GM04504 (cell line): ENCODE results near the gene COL6A6.

Experiments used
- DNase-seq: peaks from one replicate; pipeline ENCODE4 v3.0.0-alpha.2; 2012; ENCODE audit warnings: low read depth

Gene COL6A6, protein sequence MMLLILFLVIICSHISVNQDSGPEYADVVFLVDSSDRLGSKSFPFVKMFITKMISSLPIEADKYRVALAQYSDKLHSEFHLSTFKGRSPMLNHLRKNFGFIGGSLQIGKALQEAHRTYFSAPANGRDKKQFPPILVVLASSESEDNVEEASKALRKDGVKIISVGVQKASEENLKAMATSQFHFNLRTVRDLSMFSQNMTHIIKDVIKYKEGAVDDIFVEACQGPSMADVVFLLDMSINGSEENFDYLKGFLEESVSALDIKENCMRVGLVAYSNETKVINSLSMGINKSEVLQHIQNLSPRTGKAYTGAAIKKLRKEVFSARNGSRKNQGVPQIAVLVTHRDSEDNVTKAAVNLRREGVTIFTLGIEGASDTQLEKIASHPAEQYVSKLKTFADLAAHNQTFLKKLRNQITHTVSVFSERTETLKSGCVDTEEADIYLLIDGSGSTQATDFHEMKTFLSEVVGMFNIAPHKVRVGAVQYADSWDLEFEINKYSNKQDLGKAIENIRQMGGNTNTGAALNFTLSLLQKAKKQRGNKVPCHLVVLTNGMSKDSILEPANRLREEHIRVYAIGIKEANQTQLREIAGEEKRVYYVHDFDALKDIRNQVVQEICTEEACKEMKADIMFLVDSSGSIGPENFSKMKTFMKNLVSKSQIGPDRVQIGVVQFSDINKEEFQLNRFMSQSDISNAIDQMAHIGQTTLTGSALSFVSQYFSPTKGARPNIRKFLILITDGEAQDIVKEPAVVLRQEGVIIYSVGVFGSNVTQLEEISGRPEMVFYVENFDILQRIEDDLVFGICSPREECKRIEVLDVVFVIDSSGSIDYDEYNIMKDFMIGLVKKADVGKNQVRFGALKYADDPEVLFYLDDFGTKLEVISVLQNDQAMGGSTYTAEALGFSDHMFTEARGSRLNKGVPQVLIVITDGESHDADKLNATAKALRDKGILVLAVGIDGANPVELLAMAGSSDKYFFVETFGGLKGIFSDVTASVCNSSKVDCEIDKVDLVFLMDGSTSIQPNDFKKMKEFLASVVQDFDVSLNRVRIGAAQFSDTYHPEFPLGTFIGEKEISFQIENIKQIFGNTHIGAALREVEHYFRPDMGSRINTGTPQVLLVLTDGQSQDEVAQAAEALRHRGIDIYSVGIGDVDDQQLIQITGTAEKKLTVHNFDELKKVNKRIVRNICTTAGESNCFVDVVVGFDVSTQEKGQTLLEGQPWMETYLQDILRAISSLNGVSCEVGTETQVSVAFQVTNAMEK (N-terminal part only)

DNA sequence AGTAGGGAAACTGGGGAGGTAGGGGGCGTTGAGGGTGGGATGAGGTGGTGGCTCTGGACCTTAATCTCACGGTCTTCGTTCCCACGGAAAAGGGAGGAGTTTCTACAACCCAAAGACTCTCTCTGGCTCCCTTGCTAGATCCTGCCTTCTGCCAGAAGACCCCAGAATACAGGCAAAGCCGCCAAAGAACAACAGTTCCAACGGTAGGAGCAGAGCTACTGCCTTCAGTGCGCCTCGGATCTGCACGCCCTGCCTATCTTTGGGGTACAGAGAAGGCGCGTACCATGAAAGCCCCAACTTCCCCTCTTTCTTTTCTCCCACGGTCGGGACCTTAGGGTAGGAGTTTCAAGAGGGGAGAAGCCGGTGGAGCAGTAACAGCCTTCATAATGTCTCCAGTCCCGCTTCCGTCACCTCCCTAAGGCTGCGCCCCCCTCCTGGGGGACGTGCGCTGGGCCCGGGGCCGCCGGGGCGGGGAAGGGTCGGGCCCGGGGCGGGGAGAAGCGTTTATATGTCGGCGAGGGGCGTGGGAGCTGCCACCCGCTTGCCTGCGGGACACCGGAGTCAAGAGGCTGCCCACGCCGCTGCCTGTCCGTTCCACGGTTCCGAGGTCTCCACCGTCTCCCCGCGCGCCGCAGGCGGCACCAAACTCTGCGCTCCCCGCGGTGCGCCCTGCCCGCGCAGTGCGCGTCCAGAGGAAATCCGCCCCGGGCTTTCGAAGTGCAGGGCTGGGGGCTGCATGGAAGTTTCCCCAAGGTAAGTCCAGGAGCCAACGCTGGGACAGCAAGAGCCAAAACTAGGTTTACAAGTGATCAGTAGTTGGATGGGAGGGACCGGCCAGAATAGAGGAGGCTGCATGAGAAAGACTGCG lies at the start of gene COL6A6:
Gene COL6A6 (plus strand): TSS at position 533 of the 868 bp plus-strand sequence. CDS start 43,188 bp downstream, outside the sequence.
- no peak for DNase-seq

DNA sequence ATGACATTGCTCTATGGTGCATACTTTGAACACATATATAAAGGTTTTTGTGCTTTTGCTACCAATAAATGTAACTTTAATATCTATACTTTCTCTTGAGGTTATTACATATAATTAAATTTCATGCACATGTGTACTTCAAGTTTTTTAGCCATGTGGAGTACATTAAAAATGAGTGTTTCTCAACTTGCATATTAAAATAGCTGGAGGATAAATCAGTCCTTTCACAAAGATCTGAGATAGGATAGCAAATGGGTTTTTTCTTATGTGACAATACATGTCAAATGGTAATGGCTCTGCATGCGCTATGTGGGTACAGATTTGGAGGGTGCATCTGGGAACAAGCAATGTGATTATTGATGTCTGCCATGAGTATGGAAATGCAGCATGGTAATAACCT lies 48.7 kb upstream of the COL6A6 start:
- DNase-seq, result no peak

DNA sequence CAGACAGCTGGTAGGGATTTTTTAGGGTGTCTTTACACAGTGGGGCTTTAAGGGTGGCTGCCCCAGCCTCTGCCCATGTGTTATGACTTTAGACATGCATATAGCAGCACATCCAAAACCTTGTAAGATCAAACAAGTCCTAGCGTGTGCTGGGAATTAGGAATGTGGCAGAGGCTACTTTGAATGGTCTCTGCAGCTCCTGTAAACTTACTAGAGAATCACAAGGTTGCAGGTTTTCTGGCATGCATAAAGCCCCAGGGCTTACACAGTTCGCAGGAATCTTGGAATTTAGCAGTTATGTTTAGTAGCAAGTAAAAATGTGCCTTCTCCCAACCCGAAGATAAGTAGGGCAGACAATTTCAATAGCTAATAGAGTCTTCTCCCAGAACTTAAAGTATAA lies 46.9 kb upstream of the COL6A6 start:
- no peak for DNase-seq

DNA sequence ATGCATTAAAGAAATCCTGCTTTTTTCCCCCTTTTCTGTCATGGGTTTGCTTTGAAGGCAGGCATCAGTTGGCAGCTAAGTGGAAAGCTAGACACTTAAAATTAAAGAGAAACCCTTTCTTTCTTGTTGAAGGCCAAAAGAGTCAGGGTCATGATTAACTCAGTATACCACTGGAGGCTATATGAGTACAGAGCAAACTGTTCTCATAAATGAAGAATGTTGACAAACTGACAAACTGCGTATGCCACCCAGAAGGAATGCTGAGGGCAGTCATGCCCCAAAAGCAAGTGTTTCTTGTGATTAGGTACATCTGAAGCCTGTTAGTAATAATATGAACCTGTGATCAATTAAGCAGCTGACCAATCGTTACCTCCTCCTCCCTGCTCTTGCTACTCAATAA lies 43.6 kb upstream of the COL6A6 start:
- no peak for DNase-seq

DNA sequence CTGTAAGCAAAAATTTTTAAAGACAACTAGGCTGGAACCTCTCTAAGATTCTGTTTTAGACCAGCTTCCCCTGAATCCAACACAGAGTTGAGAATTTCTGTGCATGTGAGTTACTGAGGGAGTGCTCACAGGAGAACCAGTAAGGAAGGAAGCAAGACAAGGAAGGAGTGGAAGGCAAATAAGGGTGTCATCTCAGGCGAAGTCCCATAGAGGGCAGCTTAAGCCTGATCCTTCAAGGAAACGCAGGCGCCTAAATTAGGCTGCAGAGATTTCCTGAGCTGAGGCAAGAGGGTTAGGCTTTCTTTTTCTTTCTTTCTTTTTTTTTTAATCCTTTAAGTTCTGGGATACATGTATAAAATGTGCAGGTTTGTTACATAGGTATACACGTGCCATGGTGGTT lies 36.2 kb upstream of the COL6A6 start:
- peak; percentile 9 for DNase-seq

DNA sequence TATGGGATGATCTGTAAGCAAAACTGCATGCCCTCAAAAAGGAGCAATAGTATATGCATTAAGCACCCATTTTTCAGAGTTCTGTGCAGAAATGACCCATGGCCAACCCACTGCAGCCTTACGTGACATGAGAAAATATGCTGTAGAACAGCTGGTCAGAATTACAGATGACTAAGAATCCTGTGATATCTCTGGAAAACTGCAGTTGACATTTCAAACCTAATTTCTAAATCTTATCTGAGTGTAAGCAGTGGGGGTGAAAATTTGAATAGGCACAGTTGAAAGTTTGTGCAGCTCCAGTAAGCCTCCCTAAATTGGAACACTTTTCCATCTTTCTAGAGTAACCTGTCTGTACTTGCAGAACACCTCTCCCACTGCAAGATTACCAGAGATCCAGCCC lies 28.7 kb upstream of the COL6A6 start:
- no peak for DNase-seq

DNA sequence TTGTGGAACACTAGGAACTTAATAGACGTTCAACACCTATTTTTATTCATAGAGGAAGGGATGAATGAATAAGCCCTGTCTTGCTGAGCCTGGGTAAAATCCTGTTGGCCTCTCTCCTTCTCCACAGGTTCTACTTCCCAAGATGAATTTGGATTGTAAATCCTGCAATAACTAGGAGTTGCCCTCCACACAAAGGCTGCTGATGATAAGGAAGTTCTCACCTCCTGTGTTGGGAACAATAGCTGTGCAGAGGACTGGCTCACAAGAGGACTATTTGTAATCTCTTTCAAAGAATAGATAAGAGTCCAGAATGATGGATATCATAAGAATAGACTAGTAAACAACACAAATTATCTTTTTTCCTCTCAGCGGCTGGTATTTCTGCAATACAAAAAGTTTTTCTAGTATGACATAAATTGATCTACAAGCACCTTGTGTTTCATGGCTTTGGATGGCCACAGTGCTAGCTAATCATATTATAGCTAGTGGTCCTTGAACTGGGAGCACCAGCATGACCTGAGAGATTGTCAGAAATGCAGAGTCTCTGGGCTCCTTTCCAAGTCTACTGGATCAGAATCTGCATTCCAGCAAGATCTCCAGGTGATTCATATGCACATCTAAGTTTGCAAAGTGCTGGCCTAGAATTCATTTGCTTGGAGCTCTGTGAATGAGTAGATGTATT lies 28.1 kb upstream of the COL6A6 start:
- no peak for DNase-seq

DNA sequence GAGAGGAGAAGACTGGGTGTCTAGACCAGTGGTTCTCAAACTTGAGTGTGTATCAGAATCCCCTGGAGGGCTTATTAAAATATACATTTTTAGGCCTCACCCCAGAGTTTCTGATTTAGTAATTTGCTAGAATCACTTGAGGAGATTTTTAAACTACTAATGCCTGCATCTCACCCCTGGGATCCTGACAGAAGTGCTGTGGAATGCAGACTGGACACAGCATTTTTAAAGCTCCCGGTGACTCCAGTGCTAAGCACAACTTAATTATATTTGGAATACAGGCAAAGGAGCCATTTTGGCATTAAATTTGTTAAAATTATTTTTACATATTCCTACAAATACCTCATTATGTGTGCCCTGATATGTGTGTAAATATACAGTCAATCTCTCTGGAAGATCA lies 26.7 kb upstream of the COL6A6 start:
- DNase-seq, result no peak

DNA sequence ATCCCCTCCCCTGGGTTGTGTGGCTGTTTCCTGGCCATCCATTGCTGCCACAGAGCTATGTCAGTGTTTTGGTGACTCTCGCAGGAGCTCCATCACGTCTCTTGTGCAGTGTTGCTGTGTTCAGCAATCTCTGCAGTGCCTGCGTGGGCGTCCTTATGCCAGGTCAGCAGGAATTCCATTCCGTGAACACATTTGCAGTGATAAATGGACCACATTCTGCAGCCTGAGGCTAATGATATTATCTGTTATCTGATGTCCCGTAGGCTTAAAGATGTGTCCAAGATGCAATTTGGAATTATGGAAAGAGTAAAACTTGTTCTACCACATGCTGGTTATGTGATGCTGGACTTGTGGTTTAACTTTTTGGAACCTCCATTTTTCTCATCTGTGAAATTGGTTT lies 25.5 kb upstream of the COL6A6 start:
- no peak for DNase-seq

DNA sequence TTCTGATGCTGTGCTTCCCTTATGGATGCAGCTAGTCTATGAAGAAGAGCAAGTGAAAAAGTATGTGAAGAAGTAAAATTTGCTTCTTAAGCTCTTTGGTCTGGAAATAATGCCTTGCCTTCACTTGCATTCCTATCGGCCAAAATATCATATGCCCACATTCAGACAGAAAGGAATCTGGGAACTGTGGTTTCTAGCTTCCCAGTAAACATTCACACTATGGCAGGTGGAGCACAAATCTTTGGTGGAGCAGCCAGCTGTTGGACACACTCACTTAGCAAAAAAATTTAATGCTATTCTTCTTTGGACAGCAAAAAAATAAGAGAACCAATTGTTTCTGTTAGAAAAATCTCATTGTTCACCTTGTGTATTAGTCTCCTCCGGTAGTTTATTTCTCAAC lies 12.3 kb upstream of the COL6A6 start:
- DNase-seq, result no peak

DNA sequence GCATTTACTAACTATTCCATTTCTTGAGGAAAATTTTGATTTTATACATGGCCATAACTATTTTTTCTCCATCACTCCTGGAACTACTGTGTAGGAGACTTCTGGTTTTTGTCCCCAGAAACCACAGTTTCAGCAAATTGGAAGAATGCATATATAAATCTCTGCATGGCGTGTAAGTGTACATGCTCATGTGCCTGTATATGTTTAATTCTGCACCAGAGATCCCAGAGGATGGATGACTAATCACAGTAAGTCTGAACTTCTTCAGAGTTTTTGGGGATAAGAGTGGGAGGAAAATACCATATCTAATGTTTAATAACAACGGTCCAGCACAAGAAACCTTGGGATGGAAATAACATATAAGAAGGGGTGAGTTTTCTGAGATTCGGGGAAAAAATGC lies 10.9 kb upstream of the COL6A6 start:
- DNase-seq, result no peak

DNA sequence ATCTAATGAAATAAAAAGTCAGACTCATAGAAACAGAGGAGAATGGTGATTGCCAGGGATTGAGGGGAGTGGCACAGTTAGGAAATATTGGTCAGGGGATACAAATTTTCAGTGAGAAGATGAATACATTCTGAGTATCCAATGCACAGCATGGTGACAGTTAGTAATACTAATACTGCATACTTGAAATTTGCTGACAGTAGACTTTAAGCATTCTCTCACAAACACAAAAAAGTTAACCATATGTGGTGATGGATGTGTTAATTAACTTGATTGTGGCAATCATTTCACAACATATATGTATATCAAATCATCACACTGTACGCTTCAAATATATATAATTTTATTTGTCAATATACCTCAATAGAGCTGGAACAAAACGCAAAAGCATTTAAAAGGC lies 9.2 kb upstream of the COL6A6 start:
- DNase-seq, result no peak

DNA sequence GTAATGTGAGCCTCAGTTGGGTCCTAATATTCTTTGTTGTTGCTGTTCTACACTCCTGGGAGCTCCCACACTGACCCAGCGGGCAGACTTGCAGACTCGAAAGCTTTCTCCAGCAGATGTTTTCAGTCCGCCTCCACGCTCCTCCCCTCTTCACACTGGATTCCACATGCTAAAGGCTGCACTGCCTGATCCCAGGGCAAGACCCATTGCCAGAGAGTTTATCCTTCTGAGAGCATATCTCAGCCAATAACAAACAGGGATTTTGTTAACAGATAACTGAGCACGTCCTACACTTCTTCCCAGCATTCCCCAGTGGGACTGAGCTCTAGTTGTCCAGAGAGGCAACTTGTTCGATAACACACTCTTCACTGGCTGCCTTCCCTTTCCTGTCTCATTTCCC lies 8.0 kb upstream of the COL6A6 start:
- DNase-seq, result no peak

DNA sequence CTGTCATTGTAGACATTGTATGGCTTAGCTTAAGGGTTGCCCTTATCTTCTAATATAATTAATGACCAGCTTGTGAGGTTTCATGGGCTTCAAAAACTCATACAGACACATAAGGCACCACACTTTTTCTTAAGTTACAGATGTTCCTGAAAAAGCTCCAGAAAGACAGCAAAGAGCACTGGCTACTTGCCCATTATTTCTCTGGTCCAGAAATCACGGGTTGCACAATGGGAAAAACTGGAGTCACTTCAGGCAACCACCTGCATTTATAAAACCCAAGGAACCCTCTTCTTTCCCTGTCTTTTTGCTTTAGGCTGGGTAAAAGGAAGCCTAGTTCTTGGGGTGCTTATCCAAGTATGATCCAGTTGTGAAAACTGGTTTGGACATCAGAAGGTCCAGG lies 2.3 kb upstream of the COL6A6 start:
- DNase-seq, result no peak

DNA sequence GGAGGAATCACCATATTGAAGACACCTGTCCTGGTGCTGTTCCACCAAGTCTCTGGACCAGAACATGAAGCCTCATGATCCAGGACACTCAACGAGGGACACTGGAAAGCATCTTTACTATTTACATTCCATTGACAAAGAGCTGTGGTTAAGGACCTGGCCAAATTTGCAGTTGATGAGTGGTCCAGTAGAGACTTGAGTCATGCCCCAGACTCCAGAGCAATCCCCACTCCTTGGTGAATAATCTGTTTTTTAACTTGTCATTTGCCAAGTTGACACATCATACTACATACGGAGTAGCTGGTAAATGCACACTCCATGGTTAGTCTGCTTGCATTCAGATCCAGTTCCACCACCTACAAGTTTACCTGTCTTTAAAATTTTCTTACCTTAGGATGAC lies 1.2 kb upstream of the COL6A6 start:
- no peak for DNase-seq

DNA sequence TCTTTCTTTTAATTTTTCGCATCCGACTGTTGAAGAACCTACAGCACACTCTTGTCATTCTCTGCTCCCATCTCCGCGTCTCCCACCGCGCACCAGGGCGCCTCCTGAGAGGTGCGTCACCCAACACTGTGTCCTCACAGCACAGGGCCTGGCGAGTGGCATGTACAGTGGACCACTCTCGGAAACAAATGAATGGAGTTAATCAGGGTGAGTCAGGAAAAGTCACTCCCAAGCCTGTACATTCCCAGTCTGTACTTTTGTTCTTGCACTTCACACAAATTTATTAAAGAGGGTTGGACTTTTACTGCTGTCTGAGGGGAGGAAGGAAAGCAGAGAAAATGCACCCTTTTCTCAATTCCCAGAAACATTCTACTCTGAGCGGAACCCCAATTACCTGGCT lies 625 bp downstream of the COL6A6 start:
- DNase-seq, result no peak

DNA sequence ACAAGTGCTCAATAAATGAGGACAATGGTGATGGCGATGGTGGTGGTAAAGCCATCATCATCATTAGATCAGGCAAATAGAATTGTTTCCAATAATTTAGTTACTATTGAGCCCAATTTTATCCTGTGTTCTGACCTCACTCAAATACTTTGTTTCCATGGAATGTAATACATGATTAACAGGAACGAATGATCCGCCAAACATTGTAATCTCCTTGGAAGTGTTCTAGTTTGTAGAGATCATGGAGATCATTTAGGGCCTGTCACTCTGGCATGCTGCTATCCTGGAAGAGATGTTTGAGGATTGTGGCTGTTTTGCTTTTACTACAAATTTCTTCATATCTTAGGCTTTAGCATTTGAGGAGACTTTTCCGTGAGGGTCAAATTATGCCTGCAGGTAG lies 2.8 kb downstream of the COL6A6 start:
- DNase-seq, result no peak

DNA sequence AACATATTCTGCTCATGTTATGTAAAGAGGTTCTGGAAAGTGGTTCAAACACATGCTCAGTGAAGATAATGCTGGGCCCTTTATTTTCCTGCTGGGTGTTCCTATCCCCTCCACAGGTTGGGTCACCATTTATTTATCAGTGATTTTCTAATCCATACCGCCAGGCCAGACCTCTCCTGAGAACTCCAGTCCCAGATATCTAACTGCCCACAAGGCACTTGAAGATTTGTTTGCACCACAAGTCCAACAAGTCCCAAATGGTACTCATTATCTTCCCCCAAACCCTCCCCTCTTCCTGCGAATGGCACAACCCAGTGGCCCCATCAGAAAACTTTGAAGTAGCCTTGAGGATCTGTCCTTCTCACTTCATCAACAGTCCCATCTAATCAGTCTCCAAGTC lies 5.4 kb downstream of the COL6A6 start:
- no peak for DNase-seq

DNA sequence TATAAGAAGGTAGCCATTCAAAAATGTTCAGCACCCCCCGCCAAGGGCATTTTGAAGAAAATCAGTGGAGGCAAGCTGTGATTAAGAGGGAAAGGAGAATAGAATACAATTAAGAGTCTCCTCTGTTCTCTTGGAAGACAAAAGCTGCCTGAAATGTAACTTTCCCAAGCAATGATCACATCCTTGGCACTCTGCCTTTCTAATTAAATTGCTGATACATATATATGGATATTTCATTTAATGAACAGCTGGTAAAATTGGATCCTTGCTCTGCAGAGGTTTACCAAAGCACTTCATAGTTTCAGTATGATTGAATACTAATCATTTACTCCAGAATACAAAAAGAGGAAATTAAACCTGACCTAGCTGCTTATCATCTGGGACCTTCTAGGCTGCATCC lies 10.4 kb downstream of the COL6A6 start:
- DNase-seq, result no peak

DNA sequence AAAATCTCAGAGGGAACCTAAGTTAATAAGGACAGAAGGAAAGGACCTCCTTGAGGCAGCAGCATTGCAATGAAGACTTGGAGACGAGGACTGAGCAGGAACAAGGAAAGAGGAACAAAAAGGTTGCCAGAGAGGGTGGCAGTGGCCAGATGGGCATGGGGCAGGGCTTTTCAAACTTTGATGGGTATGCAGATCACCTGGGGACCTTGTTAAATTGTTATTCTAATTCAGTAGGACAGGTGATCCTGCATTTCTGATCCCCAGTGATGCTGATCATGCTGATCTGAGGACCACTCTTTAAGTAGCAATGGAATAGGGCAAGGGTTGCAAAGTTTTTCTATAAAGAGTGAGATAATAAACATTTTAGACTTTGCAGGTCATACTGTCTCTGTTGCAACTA lies 11.1 kb downstream of the COL6A6 start:
- no peak for DNase-seq
